Stimulated activated CD4-positive, alpha-beta T cell treated with anti-CD3 and anti-CD28 coated beads, TNF-alpha, amount 100 ng/mL, for 4 hours (primary cell): ENCODE data around the gene TAMM41.
"Not testable (repeated sequence)": the region's sequence is repeated elsewhere in the genome, so short reads cannot be mapped to it uniquely, and the experiment has no call there.

Source experiments
- DNase-seq, 3 experiments: peaks; one replicate each; pipeline ENCODE4 v3.0.0-alpha.2; 2020; ENCODE audit warnings: low read depth in 3 of 3

TAMM41 gene

DNA sequence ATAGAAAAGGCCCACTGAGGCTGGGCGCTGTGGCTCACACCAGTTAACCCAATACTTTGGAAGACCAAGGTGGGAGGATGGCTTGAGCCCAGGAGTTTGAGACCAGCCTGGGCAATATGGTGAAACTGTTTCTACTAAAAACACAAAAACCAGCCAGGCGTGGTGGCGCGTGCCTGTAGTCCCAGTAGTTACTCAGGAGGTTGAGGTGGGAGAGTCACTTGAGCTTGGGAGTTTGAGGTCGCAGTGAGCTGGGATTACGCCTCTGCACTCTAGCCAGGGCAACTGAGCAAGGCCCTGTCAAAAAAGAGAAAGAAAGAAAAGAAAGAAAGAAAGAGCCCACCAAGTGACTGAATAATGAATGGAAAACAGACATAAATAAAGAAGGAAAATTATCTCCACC, 32.0 kb downstream of the TAMM41 start:
- no peak for DNase-seq

- DNase-seq = no peak
Measured at GRCh38 chr3:11810276-11810675, 36.4 kb downstream of the TAMM41 start.

DNA sequence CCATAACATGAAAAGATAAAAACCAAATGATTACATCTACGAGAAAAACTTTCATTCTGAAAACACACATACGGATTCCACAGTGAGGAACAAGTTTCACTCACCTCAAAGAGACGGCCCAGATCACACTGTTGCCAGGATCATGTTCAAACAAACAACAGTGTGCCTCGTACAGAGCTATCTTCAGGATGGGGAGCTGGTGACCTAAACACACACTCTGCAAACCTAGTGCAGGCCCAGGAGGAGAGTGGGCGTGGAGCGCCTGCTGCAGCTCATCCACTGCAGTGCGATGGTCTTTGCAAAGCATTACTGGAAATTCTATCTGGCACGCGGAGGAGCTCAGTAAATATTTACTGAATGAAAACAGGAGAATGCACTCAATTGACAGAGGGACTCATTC, 38.5 kb downstream of the TAMM41 start:
- no peak for DNase-seq

DNA sequence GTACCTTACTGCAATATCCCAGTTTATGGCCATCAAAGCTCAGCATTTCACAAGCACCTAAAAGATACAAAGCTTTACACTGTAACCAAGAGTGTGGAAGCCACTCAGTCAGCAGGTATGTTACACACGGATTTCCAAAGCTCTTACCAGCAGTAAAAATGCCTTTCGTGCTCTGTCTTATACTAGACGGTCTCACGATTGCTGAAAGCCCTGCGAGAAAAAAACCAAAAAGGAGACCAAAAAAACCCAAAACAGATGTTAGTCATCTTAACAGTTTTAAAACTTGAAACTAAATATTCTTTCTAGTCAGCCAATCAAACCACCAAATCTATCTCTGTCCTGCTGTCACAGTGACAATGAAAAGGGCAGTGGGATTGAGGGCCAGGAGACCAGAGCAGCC, 39.0 kb downstream of the TAMM41 start:
- no peak for DNase-seq

DNA sequence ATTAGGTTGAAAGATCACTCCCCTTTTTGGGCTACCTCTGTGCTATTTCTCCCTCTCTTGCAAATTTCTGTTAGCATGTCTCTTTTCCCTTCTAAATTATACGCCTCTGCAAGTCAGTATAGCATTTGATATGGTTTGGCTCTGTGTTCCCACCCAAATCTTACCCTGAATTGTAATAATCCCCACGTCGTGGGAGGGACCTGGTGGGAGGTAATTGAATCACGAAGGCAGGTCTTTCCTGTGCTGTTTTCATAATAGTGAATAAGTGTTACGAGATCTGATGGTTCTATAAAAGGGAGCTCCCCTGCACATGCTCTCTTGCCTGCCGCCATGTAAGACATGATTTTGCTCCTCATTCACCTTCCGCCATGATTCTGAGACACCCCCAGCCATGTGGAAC, 41.0 kb downstream of the TAMM41 start:
- DNase-seq = no peak

DNA sequence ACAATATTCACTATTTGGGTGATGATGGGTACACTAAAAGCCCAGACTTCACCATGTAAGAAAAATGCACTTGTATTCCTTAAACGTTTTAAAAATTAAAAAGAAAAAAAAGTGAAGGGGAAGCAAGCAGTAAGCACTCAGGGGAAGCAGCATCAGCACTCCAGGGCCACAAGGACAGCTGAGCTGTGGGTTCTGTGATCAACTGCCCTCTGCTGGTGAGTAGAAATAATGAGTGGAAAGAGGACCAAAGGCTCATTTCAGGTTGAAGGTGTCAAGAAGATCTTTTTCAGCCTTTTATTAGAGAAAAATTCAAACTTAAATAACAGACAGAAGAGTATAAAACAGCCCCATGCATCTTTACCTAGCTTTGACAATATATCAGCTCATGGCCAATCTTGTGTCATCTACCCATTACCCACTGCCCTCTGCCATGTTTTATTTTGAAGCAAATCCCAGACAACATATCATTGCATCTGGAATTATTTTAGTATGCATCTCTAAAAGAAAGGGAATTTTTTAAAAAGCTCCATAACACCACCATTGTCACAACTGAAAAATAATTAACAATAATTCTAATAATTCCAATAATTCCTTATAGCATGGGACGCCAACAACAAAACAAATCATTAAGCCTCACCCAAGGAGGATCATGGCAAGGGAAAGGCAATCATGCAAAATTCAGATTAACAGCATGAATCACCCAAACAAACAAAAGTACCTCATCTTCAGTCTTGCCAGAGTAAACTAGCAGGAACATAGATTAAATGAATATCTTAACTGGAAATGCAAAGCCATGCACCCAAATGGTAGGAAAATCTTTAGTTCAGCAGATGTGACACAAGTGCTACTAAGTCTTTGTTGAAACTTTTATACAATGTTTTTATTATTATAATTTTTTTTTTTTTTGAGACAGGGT, 42.5 kb downstream of the TAMM41 start:
- peak in 1 of 3 experiments; percentile 8 for DNase-seq

- DNase-seq = no peak
Measured at GRCh38 chr3:11799791-11800190, 46.9 kb downstream of the TAMM41 start.

GRCh38 chr3:11794927-11795326, 51.8 kb downstream of the TAMM41 start:
- no peak for DNase-seq

GRCh38 chr3:11791339-11792200, 55.1 kb downstream of the TAMM41 start:
- DNase-seq = no peak

DNA sequence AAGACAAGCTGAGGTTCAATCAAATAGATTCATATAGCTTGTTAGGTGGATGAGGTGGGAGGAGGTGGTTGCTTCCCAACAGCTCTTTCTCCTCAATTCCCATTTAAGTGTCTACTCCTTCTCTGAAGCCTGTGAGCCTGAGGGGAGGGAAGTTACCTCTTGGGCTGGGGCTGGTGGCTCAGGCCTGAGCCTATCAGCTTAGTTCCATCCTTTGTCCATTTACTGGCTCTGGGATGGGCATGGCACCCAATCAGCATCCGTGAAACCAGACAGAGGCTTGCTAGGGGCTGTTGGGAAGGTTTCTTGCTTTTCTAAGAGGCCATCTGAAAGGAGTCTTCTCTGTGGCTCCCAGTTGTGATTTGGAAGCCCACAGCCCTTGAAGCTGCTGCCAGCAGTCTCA, 57.3 kb downstream of the TAMM41 start:
- no peak for DNase-seq

- no peak for DNase-seq
Measured at GRCh38 chr3:11784971-11785377, 61.7 kb downstream of the TAMM41 start.

DNA sequence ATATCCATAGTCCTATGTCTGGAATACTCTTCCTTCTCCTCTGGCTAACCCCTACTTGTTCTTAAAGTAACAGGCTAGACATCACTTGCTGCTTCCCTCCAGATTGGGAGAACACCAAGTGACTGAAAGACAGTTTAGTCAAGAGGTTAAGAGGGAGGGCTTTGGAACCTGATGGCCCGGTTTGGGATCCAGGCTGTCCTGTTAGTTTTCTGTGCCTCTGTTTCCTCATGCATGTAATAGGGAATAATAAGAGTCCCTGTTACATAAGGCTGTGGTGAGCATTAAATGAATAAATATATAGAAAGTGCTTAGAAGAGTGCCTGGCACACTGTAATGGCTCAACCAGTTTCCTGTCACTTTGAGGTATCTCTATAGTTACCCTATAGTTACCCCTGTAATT, 66.3 kb downstream of the TAMM41 start:
- DNase-seq = no peak

DNA sequence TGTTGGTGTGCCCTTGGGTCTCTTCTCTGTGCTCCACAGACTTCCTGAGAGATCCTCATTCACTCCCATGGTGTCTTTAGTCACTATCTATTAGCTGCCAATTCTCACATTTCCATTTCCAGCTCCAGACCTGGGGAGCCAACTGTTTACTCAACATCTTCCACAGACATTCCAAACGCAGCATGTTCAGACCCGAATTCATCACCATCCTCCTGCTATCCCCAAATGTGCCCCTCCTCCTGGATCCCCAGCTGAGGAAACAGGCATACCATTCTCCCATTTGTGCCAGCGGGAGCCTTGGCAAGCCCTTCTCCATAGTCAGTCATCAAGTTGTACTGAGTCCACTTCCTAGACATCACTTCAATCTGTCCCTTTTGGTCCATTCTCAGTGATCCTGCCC, 67.1 kb downstream of the TAMM41 start:
- no peak for DNase-seq

GRCh38 chr3:11778248-11778647, 68.4 kb downstream of the TAMM41 start:
- DNase-seq = no peak

DNA sequence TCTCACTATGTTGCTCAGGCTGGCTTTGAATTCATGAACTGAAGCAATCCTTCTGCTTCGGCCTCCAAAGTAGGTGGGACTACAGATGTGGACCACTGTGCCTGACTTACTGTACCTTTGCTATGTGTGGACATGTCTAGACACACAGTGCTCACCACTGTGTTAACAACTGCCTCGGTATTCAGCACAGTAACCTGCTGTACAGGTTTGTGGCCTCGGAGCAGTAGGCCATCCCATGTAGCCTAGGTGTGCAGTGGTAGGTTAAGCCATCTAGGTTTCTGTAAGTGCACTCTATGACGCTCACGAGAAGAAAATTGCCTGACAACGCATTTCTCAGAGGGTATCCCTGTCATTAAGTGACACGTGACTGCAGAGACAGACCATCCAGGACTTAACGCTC, 70.3 kb downstream of the TAMM41 start:
- no peak for DNase-seq

GRCh38 chr3:11775493-11775892, 71.2 kb downstream of the TAMM41 start:
- no peak for DNase-seq

- DNase-seq = no peak
Measured at GRCh38 chr3:11774296-11774877, 72.3 kb downstream of the TAMM41 start.

DNA sequence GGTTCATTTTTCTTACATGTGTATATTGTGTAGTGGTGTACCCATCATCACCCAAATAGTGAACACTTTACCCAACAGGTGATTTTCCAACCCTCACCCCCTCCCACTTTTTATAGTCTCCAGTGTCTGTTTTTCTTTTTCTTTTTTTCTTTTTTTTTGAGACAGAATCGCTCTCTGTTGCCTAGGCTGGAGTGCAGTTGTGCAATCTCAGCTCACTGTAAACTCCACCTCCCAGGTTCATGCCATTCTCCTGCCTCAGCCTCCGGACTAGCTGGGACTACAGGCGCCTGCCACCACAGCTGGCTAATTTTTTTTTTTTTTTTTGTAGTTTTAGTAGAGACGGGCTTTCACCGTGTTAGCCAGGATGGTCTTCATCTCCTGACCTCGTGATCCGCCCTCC, 74.8 kb downstream of the TAMM41 start:
- DNase-seq = not testable (repeated sequence)

GRCh38 chr3:11770477-11771391, 76.0 kb downstream of the TAMM41 start:
- peak; percentile 26 to 60 (median 51) for DNase-seq

DNA sequence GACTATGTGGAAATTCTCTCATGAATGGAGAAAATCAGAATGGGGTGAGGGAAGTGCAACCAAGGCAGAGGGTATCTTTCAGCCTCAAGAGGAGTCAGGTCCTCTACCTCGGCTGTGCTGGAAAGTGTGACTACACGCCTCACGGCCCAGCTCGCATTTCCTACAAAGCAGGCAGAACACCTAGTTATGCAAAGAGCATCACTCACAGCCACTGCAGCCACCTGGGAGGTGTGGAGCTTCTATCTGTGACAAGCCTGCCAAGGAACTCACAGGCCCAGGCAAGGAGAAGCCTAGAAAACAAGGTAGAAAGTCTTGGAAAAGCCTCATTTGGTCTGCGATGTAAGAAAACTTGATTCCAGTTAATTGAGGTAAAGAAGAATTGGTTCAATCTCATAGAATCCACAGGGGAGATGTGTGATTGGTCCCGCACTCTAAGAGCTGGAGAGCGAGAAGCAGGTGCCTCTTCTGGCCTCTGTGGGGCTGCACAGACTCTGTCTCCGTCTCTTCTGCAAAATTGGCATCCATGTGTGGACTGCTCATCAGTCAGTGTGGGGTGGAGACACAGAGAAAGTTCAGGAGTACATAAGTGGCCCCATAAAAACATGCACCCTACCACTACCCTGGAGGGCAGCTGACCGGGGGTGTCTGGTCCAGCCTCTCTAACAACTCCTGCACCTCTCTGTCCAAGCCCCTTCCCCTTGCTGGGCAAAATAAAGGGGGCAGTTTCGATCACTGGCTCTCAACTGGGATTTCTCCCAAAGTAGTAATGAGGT, 76.8 kb downstream of the TAMM41 start:
- no peak for DNase-seq

GRCh38 chr3:11768604-11769003, 78.1 kb downstream of the TAMM41 start:
- no peak for DNase-seq
